ENCODE results near the gene HIF3A.

GRCh38 chr19:46297700-46298478 lies 1.0 kb downstream of the HIF3A start:
- TF ChIP-seq ZNF274 (IDR thresholded peaks at IDR 0.05; ENCODE audit: low read depth, low read length), result no peak
- no peak for TF ChIP-seq YY1 (IDR thresholded peaks at IDR 0.05; ENCODE audit: insufficient read depth, insufficient read length)
- TF ChIP-seq SUZ12 (IDR thresholded peaks at IDR 0.05; ENCODE audit: extremely low read depth, insufficient read depth, insufficient read length), result no peak
